ENCODE data around the gene SLC9B1.
"Not testable (repeated sequence)": the region's sequence is repeated elsewhere in the genome, so short reads cannot be mapped to it uniquely, and the experiment has no call there.

GRCh38 chr4:102993985-102994384 lies 25.5 kb downstream of the SLC9B1 start:
- TF ChIP-seq FOXM1 (IDR thresholded peaks at IDR 0.05; ENCODE audit: borderline replicate concordance); ELF4 (IDR thresholded peaks at IDR 0.05); SP1 (IDR thresholded peaks at IDR 0.05); ARNT (IDR thresholded peaks at IDR 0.05); PKNOX1 (IDR thresholded peaks at IDR 0.05); SUZ12 (IDR thresholded peaks at IDR 0.05); NFRKB (IDR thresholded peaks at IDR 0.05); LEF1 (IDR thresholded peaks at IDR 0.05; ENCODE audit: borderline replicate concordance); TARDBP (IDR thresholded peaks at IDR 0.05); HDGF (IDR thresholded peaks at IDR 0.05; ENCODE audit: borderline replicate concordance); FOXK2 (IDR thresholded peaks at IDR 0.05); FOXA1 (IDR thresholded peaks at IDR 0.05); BHLHE40 (IDR thresholded peaks at IDR 0.05; ENCODE audit: borderline replicate concordance): not testable (repeated sequence)
